ES-I3 (cell line): ENCODE data around the gene SNX24.

ENCODE experiments used
- H3K36me3 ChIP-seq: 2 replicates; pipeline ENCODE4 v1.6.1; 2013; ENCODE audit warnings: mild to moderate bottlenecking, low read length, control low read depth, moderate library complexity; ENCODE audit not compliant: insufficient read depth
- H3K4me1 ChIP-seq: 2 replicates; pipeline ENCODE4 v1.6.1; 2013; ENCODE audit warnings: mild to moderate bottlenecking, control low read depth, low read length; ENCODE audit not compliant: insufficient read depth
- H3K9ac ChIP-seq: 2 replicates; pipeline ENCODE4 v1.6.1; 2013; ENCODE audit warnings: low read depth, mild to moderate bottlenecking, low read length, moderate library complexity
- H3K9me3 ChIP-seq: 2 replicates; pipeline ENCODE4 v1.6.1; 2013; ENCODE audit warnings: mild to moderate bottlenecking, low read length, moderate library complexity; ENCODE audit not compliant: control insufficient read depth, insufficient read depth

The SNX24 gene, protein sequence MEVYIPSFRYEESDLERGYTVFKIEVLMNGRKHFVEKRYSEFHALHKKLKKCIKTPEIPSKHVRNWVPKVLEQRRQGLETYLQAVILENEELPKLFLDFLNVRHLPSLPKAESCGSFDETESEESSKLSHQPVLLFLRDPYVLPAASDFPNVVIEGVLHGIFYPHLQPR

DNA sequence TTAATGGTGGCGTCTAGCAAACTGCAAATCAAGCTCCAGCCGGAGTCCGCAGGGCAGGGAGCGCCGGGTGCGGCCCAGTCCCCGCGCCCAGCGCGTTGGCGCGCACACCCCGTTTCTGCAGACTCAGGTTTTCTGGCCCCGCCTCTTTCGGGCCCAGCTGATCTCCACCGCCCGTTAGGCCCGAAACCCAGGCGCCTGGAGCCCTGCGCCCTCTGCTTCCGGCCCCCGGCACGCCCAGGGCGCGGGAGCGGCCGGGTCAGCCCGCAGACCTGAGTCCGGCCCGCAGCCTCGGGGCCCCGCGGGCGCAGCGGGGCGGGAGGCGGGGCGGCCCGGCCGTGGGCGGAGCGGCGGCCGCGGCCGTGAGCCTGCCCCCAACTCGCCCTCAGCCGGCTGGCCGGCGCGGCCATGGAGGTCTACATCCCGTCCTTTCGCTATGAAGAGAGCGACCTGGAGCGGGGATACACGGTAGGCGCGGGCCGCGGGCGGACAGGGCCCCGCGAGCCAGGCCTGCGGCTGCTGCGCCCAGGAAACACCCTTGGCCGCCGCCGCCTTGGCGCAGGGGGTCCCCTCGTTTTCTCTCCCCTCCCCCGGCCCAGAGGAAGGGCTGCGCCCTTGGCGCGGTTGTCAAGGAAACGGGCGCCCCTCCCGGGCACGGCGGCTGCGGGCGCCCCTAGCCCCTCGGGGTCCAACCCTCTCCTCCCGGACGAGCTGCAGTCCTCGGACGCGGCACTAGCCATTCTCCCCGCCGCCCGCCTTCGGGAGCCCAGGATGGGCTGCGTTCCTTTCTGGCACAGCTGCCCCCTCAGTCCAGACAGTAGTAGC, at the start of gene SNX24:
Gene SNX24, plus strand, starts transcription at position 385 of the 822 bp plus-strand sequence. Its CDS starts 21 bp downstream, at position 406.
- H3K9ac ChIP-seq: peak within 1 kb of the TSS; percentile 81
- peaks cover 14% of the 10 kb centered on the region; the same call in 1 of the 2 replicates for H3K4me1 ChIP-seq
- no peaks in the 10 kb centered on the region for H3K36me3 ChIP-seq

DNA sequence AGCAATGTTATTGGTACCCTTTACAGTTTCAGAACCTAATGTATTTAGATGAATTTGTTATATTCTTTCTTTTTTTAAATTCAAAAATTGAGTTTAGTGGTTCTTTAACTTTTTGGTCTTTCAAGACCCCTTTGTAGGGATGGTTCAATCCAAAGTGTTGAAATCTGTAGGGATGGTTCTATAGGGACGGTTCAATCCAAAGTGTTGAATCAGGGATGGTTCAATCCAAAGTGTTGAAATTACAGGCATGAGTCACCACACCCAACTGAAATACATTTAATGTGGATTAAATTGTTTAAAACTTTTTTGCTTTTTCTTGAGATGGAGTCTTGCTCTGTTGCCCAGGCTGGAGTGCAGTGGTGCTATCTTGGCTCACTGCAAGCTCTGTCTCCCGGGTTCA, 39.9 kb upstream of the SNX24 start:
- Histone ChIP-seq H3K36me3 (peaks cover 3% of the 10 kb centered on the region; the same call in 1 of the 2 replicates), H3K9me3 (no peaks in the 10 kb centered on the region), H3K4me1 (peaks cover 13% of the 10 kb centered on the region; the same call in 1 of the 2 replicates), H3K9ac (no peak overlapping the region)

More for the DNA sequence above, at the start of gene SNX24:
- no peaks in the 10 kb centered on the region for H3K9me3 ChIP-seq

DNA sequence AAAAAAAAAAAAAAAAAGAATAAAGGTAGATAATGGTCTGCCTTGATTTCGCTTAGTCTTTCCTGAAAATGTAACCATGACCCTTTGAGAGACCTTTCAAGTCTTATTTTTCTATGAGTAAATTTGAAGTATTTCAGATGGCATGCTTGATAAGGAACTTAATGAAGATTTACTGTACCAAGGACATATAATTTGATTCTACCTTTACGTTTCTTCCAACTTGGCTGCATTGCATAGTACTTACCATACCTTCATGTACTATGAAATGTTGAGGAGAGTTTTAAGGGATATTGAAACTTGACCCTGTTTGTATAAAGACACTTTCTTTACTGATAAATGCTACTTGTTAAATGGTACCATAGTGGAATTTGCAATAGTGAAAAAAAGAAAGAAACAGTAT, 35.0 kb upstream of the SNX24 start:
- no peaks in the 10 kb centered on the region for H3K9me3 ChIP-seq
- H3K36me3 ChIP-seq: no peaks in the 10 kb centered on the region
- H3K9ac ChIP-seq: no peak overlapping the region
- H3K4me1 ChIP-seq: peaks cover 22% of the 10 kb centered on the region; the same call in 1 of the 2 replicates

DNA sequence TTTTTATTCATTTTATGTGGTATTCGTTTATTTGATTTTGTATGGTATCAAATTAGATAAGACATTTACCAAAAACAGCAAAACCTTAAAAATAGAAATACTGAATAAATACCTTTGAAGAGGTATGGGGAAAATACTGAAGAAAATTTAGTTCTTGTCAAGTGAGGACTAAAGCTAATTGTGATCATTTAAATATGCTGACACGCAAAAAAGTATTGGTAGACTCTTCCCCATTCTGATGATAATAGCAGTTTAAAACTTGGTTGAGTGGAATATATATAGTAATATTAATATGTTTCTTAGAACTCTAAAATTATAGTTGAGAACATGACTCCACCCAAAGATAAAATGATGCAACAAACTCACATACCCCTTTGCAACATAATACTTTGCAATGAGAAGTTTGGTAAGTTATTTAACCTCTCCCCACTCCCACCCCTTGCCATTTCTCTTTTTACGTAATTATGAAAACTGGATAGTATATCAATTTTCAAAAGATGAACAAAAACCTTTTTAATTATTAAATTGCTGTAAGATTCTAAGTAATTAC, 30.1 kb upstream of the SNX24 start:
- peaks cover 14% of the 10 kb centered on the region; the same call in 1 of the 2 replicates for H3K4me1 ChIP-seq

DNA sequence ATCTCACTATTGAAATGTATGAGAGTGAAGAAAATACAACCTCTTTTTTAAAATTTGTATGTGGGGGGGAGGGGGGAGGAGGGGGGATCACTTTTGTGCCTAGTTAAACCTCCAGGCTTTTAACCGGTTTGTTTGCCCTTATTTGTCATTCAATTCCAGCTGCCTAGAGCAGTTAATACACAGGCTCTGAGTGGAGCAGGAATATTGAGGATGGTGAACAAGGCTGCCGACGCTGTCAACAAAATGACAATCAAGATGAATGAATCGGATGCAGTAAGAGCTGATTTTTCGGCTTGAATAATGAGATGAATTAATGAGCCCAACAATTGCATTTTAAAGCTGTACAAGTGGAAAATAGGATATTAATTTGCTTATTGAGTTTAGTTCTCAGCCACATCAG, 28.7 kb upstream of the SNX24 start:
- no peak overlapping the region for H3K9ac ChIP-seq
- no peaks in the 10 kb centered on the region for H3K9me3 ChIP-seq
- no peaks in the 10 kb centered on the region for H3K36me3 ChIP-seq
- peaks cover 10% of the 10 kb centered on the region; the same call in 1 of the 2 replicates for H3K4me1 ChIP-seq

More for the DNA sequence above, 30.1 kb upstream of the SNX24 start:
- Histone ChIP-seq H3K9ac (no peak overlapping the region), H3K36me3 (no peaks in the 10 kb centered on the region), H3K9me3 (no peaks in the 10 kb centered on the region)

DNA sequence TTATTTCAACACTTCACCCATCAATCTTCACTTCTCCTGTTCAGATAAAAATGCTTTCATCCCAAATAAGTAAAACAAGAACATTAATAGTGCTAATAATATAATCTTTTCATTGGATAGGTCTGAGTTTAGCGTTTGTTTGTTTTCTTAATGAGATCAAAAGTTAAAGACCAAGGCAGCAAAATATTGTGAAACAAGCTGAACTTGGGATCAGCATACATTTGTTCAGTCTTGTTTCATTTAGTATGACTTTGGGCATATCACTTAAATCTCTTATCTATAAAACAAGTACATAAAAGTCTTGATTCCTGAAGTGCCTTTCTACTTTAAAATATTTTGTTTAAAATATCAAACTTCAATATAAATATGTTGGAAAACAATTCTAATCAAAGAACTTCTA, 13.4 kb upstream of the SNX24 start:
- H3K4me1 ChIP-seq: no peaks in the 10 kb centered on the region
- peaks cover 7% of the 10 kb centered on the region; the same call in 1 of the 2 replicates for H3K36me3 ChIP-seq
- H3K9ac ChIP-seq: no peak overlapping the region
- H3K9me3 ChIP-seq: no peaks in the 10 kb centered on the region

DNA sequence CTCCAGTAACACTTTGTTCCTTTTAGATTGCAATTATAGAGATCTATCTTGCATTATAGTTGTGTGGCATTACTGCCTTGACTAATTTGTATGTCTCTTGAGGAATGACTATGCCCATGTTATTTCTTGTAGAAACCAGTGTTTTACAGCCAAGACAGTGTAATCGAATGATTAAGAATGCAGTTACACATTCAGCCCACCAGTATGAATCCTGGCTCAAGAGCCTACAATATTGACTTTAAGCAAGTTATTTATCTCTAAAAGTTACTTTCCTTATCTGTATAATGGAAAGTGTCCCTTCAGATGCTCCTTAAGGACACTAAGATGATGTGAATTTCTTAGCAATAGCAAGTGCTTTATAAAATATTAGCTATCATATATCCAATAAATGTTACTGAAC, 9.7 kb upstream of the SNX24 start:
- H3K9ac ChIP-seq: no peak overlapping the region
- no peaks in the 10 kb centered on the region for H3K36me3 ChIP-seq
- no peaks in the 10 kb centered on the region for H3K9me3 ChIP-seq
- no peaks in the 10 kb centered on the region for H3K4me1 ChIP-seq

DNA sequence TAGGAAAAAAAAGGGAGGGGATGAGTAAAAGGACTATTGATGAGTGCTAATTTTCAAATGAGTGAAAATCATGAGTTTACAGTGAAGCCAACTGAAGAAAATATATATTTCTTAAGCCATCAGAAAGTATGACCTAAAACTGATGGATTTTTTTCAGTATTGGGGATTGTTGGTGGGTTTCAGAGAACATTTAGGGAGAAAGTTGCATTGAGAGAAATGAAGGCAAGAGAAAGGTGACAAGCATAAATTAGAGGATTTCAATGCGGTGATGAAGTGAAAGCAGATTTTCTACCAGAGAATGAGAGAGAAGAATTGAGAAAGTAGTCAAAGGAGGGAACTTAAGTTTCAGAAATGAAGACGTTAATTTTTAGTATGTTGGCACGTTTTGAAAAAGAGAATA, 8.5 kb upstream of the SNX24 start:
- Histone ChIP-seq H3K9me3 (no peaks in the 10 kb centered on the region), H3K36me3 (no peaks in the 10 kb centered on the region), H3K9ac (no peak overlapping the region), H3K4me1 (no peaks in the 10 kb centered on the region)

DNA sequence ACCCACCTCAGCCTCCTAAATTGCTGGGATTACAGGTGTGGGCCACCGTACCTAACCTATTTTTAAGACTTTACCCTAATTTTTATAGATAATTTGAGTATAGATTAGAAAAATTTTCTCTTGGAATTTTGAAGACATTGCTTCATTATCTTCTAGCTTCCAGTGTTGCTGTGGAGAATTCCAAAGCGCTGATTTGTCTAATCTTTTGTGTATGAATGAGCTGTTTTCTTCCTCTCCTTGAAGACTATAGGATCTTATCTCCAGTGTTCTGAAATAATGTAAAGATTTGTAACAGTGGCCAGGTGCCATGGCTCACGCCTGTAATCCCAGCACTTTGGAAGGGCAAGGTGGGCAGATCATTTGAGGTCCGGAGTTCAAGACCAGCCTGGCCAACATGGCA, 5.7 kb upstream of the SNX24 start:
- no peak overlapping the region for H3K9ac ChIP-seq
- no peaks in the 10 kb centered on the region for H3K4me1 ChIP-seq
- no peaks in the 10 kb centered on the region for H3K36me3 ChIP-seq
- no peaks in the 10 kb centered on the region for H3K9me3 ChIP-seq

DNA sequence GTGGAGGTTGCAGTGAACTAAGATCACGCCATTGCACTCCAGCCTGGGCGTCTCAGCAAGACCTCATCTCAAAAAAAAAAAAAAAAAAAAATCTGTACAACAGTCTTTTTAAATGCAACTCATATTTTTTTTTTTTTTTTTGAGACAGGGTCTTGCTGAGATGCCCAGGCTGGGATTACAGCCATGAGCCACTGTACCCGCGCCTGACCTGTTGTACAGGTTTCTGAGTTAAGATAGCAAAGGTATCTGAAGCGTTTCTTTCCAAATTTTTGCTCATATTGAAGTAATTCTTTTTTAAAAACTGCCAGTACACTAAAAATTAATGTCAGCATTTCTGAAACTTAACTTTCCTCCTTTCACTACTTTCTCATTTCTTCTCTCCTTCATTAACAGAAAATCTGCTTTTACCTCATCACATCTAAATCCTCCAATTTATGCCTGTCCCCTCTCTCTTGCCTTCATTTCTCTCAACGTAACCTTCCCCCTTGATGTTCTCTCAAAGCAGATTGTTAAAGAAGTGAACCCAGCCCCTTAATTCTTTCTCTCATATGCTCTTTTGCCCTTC, 3.3 kb upstream of the SNX24 start:
- Histone ChIP-seq H3K4me1 (peaks cover 7% of the 10 kb centered on the region; the same call in 1 of the 2 replicates), H3K36me3 (no peaks in the 10 kb centered on the region), H3K9ac (no peak overlapping the region), H3K9me3 (no peaks in the 10 kb centered on the region)

DNA sequence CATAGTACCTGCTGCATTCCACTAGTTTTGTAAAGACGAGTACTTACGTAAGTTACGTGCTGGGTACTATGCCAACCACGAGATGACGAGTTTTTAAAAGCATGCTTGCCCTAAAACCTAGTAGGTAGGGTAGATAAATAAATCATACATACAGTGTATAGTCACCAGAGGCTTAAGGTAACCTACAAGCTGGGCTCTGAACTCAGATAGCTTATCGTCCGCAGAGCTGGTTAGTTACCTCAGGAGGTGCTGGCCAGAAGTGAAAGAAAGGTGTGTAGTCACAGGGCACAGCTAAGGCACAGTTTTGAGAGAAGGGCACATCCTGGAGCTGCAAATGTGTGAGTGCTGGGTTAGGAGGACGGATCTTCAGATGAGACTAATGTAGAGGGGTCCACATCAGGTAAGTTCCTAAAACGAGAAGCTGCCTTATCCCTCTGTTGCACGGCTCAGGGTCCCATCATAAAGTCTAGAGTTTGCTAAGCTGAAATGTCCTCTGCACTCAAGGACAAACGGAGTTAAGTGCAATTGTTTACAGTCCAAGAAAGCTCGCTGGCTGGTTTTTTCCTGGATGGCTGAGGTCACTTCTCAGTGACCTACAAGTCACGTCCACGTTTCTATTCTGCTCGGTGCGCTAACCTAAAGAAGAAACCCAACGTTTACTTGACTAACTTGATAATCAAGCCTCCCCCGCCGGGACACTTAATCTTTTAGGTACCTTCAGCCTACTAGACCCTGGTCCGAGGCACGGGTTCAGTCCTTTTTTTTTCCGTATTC, 1.1 kb upstream of the SNX24 start:
- H3K9me3 ChIP-seq: no peaks in the 10 kb centered on the region
- no peaks in the 10 kb centered on the region for H3K36me3 ChIP-seq
- peaks cover 14% of the 10 kb centered on the region; the same call in 1 of the 2 replicates for H3K4me1 ChIP-seq
- H3K9ac ChIP-seq: peak overlapping the region; percentile 81

DNA sequence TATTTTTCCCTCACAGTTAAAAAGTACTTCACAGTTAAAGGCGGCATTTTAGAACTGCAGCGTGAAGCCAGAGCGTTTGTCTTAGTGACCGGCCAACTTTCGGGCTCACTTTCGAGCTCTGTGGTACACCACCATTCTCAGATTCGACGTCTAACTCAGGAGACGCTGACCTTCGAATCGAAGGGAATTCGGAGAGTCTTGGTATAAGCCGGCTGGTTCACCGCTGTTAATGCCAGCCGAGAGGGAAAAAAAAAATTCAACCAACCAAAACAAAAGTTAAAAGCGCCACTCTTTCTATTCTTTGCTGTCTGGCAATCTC, 544 bp upstream of the SNX24 start:
- Histone ChIP-seq H3K4me1 (peaks cover 14% of the 10 kb centered on the region; the same call in 1 of the 2 replicates), H3K9me3 (no peaks in the 10 kb centered on the region), H3K36me3 (no peaks in the 10 kb centered on the region), H3K9ac (peak overlapping the region; percentile 81)

DNA sequence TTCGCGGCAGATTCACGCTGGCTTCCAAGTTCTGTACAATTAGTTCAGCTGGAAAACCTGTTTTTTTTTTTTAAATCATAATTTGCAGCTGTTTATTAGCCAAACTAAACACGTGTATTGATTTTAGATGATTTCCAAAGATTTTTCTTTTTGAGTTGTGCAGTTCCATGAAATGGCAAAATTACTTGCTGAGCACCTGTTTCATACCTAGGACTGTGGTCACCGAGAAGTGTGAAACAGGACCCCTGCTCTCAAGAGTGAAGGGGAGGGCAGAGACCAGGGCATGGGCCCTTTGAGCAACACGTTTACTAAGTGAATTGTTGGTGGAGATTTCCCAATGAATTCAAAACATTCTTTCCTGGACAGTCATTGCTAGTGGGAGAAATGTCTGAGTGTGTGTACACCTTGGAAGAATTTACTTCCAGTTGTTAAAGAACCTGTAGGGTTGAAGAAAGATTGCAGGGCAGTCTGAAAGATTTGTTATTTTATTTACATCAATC, 688 bp downstream of the SNX24 start:
- H3K36me3 ChIP-seq: no peaks in the 10 kb centered on the region
- H3K4me1 ChIP-seq: peaks cover 14% of the 10 kb centered on the region; the same call in 1 of the 2 replicates
- H3K9me3 ChIP-seq: no peaks in the 10 kb centered on the region
- H3K9ac ChIP-seq: peak overlapping the region; percentile 81

DNA sequence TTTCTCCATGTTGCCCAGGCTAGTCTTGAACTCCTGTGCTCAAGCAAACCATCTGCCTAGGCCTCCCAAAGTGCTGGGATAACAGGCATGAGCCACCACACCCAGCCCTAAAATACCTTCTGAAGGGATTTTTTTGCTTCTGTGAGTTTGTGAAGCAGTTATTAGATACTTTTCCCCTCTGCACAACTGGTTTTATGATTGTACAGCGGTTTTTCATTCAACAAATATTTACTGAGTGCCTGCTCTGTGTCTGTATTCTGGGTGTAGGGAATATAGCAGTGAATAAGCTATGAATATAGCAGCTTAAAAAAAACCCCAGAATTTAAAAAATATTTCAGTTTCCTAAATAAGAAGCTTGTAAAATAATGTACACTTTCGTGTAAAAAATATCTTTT, 2.3 kb downstream of the SNX24 start:
- H3K36me3 ChIP-seq: no peaks in the 10 kb centered on the region
- no peak overlapping the region for H3K9ac ChIP-seq
- H3K4me1 ChIP-seq: peaks cover 14% of the 10 kb centered on the region; the same call in 1 of the 2 replicates

More for the DNA sequence above, 2.3 kb downstream of the SNX24 start:
- no peaks in the 10 kb centered on the region for H3K9me3 ChIP-seq
